Measurements from ENCODE around the gene UTP18.
"Not testable (repeated sequence)": the region's sequence is repeated elsewhere in the genome, so short reads cannot be mapped to it uniquely, and the experiment has no call there.

The UTP18 gene

GRCh38 chr17:51260237-51261023, at the start of gene UTP18:
UTP18 (plus strand) TSS chr17:51260546; CDS start chr17:51260585, 39 bp downstream.
- DNase-seq (ENCODE audit: low read depth), result peak; percentile 95

DNA sequence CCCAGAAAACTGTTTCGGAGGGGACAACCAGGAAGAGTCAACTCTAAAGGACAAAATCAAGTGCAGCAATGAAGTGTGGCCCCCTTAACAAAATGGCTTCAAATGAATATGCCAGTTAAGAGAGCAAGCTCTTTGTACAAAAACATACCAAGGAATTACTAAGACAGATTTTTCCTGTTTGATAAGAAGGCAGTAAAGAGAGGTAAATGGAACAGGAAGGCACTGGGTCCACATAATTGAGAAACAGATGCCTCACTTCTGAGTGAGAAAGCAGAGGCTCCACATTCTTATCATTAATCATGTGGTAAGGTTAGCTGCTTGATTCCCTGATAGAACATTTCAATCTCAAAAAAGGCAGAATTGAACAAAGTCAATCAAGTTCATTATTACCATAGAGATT, 45.4 kb upstream of the UTP18 start:
- no peak for DNase-seq (ENCODE audit: low read depth)

DNA sequence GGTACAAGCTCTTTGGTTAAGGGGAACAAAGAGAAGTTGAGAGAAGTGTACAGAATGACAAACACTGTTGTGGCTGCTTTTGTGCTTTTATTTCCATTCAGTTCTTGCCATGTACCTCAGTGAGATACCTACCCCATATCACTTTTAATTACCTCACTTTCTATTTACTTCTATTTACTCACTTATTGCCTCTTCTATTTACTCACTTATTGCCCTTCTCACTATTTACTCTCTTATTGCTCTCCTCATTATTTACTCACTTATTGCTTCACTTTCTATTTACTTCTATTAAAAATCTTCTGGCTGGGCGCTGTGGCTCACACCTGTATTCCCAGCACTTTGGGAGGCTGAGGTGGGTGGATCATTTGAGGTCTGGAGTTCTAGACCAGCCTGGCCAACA, 42.4 kb upstream of the UTP18 start:
- no peak for DNase-seq (ENCODE audit: low read depth)

DNA sequence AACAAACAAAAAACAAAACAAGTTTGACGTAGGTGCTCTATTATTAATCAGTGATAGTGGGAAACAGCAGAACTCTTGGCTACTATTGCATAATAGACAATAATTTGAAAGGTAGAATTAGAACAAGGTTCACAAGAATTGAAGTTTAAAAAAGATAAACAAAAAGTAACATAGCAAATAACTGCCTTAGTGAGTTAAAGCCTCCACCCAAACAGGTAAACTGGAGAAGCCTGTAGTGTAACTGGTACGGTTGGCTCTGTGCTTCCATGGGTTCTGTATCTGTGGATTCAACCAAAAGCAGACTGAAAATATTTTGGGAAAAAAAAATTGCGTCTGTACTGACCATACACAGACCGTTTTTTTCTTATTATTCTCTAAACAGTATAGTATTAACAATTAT, 39.0 kb upstream of the UTP18 start:
- DNase-seq (ENCODE audit: low read depth), result no peak

DNA sequence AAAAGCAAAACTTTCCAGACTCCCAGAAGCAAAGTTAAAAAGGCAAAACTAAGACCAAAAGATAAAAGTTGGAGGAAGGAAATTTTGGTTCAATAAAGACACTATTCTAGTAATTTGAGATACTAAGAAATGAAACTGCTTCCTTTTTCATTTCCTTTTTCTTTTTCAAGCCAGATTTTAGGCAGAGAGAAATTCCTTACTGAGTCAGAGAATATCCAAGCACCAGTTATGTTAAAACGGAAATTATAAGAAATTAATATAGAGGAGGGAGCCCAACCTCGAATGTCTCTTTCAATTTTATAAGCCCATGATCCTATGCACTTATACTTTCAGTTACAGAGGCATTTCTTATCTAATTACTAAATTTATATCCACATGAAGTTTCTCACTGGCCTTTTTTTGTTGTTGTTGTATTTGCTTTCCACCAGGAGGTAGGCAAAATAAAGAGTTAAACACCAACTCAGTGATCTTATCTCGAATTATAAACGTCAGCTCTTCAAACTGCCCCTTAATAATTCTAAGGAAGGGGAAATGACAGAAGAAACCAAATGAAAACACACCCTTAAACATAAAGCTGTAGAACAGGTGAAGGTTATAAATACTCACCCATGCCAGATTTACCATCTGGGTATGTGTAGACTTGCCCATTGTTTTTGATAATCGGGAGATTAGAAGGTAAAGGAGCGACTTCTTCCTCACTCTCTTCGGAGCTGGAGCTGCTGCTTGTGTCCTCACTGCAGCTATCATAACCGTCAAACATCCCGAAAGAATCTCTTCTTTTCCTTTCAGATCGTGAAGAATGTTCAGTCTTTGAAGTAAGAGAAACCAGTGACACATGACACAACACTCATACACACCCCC, 35.7 kb upstream of the UTP18 start:
- no peak for DNase-seq (ENCODE audit: low read depth)

- not testable (repeated sequence) for DNase-seq (ENCODE audit: low read depth)
Observed at GRCh38 chr17:51225523-51225922, 34.8 kb upstream of the UTP18 start.

GRCh38 chr17:51228161-51228560, 32.2 kb upstream of the UTP18 start:
- DNase-seq (ENCODE audit: low read depth), result no peak

GRCh38 chr17:51229889-51230288, 30.5 kb upstream of the UTP18 start:
- DNase-seq (ENCODE audit: low read depth), result no peak

- no peak for DNase-seq (ENCODE audit: low read depth)
Observed at GRCh38 chr17:51230306-51230705, 30.0 kb upstream of the UTP18 start.

DNA sequence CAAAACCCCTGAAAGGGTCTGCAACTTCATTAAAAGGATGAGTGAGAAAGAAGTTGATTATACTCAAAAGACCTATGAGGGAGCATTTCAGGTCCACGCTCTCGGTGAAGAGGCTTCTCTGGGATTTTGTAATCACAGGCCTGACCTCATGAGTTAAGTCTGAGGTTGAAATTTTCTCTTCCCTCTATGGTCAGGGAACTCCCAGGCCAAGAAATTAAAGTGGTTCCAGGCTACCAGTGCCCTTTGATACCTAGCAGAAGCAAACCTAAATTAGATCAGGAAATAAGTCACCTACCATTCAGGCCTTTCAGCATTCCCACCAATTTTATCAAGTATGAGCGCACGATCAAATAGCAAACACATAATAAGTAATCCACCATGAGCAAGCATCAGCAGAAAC, 28.3 kb upstream of the UTP18 start:
- no peak for DNase-seq (ENCODE audit: low read depth)

GRCh38 chr17:51234162-51234561, 26.2 kb upstream of the UTP18 start:
- no peak for DNase-seq (ENCODE audit: low read depth)

- no peak for DNase-seq (ENCODE audit: low read depth)
Observed at GRCh38 chr17:51238255-51238887, 22.0 kb upstream of the UTP18 start.

- no peak for DNase-seq (ENCODE audit: low read depth)
Observed at GRCh38 chr17:51240275-51240674, 20.1 kb upstream of the UTP18 start.

- DNase-seq (ENCODE audit: low read depth), result no peak
Observed at GRCh38 chr17:51244041-51244440, 16.3 kb upstream of the UTP18 start.

DNA sequence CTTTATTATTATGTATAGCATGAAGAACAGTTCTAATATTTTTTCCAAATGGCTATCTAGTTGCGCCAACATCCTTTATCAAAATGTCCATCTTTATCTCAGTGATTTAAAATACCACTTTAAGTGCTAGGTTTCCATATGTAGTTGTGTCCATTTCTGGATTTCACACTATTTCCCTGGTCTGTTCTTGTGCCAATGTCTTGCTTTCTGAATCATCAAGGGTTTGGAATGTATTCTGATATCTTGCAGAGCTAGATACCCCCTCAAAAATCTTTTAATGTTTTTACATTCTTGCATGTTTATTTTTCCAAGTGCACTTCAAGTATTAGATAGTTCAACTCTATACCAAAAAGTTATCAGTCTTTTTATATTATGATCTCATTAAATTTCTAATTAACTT, 14.8 kb upstream of the UTP18 start:
- no peak for DNase-seq (ENCODE audit: low read depth)

DNA sequence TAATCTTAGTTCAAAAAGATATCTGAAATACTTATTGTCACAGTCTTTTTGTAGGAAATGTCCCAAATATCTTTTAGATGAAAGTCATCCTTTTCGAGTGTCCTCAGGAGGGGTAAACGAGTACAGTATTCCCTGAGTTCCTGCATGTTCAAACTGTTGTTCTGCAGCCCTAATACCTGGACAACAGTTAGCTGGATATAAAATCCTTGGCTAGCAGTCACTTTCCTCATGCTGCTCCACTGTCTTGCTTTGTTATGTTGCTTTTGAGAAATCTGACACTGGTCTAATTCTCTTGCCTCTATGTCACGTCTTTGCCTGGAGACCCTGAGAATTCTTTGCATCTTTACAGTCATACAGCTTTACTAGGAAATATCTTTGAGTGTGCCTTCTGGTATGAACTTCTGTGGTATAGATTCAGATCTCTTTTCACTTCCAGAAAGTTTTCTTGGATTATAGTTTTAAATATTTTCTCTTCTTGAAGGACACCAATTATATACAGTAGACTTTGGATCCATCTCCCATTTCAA, 10.0 kb upstream of the UTP18 start:
- no peak for DNase-seq (ENCODE audit: low read depth)

GRCh38 chr17:51251010-51251409, 9.3 kb upstream of the UTP18 start:
- DNase-seq (ENCODE audit: low read depth), result no peak

DNA sequence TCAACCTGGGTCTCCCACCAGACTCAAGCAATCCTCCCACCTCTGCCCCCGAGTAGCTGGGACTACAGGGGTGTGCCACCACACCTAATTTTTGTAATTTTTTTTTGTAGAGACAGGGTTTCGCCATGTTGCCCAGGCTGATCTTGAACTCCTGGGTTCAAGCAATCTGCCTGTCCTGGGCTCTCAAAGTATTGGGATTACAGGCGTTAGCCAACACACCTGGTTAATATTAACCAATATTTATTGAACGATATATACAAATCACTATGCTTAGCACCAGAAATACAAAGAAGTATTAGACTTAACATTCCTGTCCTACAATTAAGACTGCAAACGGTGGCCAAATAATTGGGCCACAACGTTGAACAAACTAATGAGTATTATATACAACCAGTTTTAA, 4.7 kb upstream of the UTP18 start:
- DNase-seq (ENCODE audit: low read depth), result no peak

DNA sequence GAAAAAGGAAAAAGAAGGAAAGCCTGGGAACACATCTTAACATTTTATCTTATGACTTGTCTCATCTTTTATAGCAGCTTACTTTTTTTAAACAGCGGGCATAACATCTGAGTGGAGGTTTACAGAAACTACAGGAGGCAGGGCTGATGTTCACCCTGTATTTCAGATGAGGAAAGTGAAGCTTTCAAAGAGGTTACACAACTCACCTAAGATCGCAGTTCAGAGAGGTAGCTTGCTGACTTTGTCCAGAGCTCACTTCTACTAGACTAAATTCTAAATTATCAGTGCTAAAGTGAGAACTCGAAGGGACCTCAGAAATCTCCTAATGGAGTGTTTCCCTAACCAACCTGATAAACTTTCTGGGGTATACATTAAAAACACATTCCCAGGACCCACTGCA, 4.2 kb upstream of the UTP18 start:
- no peak for DNase-seq (ENCODE audit: low read depth)

- no peak for DNase-seq (ENCODE audit: low read depth)
Observed at GRCh38 chr17:51257150-51258081, 2.9 kb upstream of the UTP18 start.

DNA sequence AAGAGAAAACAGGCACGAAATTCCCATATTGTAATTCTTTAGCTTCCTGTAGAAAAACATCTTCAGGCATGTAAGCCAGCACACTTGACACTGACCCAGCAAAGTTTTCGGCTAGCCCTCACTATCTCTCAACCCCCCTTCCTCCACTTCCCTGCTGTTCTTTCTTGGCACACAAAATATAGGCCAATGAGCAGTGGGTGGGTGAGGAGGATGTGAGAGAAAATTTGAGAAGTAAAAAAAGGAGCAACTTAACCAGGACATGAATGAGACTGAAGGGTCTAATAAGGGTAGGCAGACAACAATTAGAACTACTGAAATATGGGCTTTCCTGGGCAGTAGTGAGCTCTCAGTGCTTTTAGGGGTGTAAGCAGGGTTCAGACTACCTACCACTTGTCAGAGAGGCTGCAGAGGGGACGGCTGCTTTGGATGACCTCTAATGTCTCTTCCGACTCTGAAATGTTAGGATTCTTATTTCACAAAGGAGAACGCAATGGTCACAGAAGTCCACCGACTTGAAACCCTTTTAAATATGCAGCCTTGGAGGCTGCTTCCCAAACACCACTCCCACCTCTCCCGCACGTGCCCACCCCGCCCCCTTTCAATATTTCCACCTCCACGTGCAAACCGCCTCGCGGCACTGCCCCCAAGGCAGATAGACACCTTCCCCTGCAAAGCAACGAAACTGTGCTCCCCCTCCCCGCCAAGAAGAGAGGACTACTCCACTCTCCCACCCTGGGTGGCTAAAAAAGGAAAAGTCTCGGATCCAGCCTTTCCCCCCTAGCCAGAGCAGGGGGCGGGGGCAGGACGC, 1.4 kb upstream of the UTP18 start:
- no peak for DNase-seq (ENCODE audit: low read depth)
